Right atrium auricular region (tissue), 2 donors: ENCODE measurements around the gene VAV3. TPM values are rescaled to one million over a fixed set of nuclear protein-coding genes. Genes with fewer than 3 reads are reported as not detected.

Experiments used
- DNase-seq: peaks from one replicate; pipeline ENCODE4 v3.0.0-alpha.2; 2019; ENCODE audit warnings: low spot score
- H3K27ac ChIP-seq, 2 donors: fragments of 200-600 bp; sonication (generic); 1 replicate in 1 of 2; 2 replicates in 1 of 2; pipeline ENCODE4 v1.5.1; 2016 to 2019
- H3K27me3 ChIP-seq, 2 donors: fragments of 200-600 bp; sonication (generic); one replicate each; pipeline versions ENCODE4 v1.5.1 to v1.6.0; 2017 to 2019
- H3K36me3 ChIP-seq: fragments of 200-600 bp; sonication (generic); one replicate; pipeline ENCODE4 v1.5.1; 2016
- H3K4me1 ChIP-seq, 2 donors: fragments of 200-600 bp; sonication (generic); one replicate each; pipeline versions ENCODE4 v1.5.1 to v1.6.0; 2017 to 2019
- H3K4me3 ChIP-seq, 2 donors: fragments of 200-600 bp; sonication (generic); 1 replicate in 1 of 2; 2 replicates in 1 of 2; pipeline ENCODE4 v1.5.1; 2017 to 2019; ENCODE audit warnings: mild to moderate bottlenecking in 1 of 2, moderate library complexity in 1 of 2
- H3K9me3 ChIP-seq, 2 donors: fragments of 200-600 bp; sonication (generic); one replicate each; pipeline ENCODE4 v1.5.1; 2019
- total RNA-seq, 2 donors: library from RNA; depleted of rRNA; stranded (reverse); fragments of >200 nt; gene quantifications; one replicate each; pipeline ENCODE4 v1.1.0, GENCODE V29; 2016
- TF ChIP-seq, protein P1 (sequence below), 2 donors: fragments of 200-600 bp; sonication (generic); IDR thresholded peaks; one replicate each; pipeline ENCODE4 v1.5.1; 2019; ENCODE audit warnings: antibody characterized with exemption in 2 of 2

Gene VAV3
- total RNA-seq, 2 donors from 2014 or later = 2.0 to 2.8 TPM

DNA sequence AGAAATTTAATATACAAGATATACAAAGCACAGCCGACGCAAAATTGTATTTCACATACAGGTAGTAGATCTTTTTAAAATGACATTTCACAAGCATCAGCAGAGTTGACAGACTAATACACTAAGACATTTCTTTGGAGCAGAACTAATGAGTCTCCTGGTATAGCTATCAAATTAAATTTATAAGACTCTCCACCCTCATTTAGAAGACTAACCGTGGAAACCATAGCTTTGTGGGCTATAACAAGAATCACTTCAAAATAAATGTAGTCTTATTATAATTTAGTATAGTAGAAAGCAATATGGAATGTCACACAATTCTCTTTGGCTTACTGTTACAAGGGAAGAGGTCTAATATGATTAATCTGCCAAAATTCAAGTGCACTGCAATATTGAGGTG, 204.9 kb downstream of the VAV3 start:
- H3K27me3 ChIP-seq = no peaks in the 10 kb centered on the region
- TF ChIP-seq, protein P1, sequence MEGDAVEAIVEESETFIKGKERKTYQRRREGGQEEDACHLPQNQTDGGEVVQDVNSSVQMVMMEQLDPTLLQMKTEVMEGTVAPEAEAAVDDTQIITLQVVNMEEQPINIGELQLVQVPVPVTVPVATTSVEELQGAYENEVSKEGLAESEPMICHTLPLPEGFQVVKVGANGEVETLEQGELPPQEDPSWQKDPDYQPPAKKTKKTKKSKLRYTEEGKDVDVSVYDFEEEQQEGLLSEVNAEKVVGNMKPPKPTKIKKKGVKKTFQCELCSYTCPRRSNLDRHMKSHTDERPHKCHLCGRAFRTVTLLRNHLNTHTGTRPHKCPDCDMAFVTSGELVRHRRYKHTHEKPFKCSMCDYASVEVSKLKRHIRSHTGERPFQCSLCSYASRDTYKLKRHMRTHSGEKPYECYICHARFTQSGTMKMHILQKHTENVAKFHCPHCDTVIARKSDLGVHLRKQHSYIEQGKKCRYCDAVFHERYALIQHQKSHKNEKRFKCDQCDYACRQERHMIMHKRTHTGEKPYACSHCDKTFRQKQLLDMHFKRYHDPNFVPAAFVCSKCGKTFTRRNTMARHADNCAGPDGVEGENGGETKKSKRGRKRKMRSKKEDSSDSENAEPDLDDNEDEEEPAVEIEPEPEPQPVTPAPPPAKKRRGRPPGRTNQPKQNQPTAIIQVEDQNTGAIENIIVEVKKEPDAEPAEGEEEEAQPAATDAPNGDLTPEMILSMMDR (IDR thresholded peaks at IDR 0.05) = no peak
- H3K36me3 ChIP-seq = no peaks in the 10 kb centered on the region
- no peak overlapping the region for H3K27ac ChIP-seq
- no peaks in the 10 kb centered on the region for H3K4me1 ChIP-seq
- no peaks in the 10 kb centered on the region for H3K9me3 ChIP-seq
- DNase-seq = no peak
- H3K4me3 ChIP-seq = no peak overlapping the region

DNA sequence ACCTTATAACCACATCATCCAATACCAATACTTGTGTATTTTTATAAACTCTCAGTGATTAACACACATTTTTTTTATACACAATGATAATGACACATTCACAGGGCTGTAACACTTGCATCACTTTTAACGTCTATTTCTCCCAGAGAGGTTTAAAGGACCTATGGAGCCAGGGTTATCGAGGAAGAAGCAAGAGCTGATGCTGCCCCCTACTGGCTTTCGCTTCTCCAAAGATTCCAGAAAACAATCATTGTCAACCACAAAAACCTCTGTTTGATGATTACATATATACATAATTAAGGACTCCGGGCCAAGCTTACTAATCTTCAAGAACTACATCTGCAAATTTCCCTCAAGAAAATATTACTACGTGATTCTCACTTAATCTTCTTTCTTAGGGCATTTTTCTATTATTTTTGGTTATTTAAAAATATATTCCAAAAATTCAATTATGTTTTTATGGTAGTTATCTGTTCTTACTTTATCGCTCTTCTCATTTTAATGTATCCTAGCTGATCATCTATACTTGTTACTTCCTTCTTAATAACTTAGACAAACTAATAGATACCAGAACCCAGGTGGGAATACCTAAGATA, 214.5 kb downstream of the VAV3 start:
- H3K4me1 ChIP-seq = no peaks in the 10 kb centered on the region
- DNase-seq = no peak
- TF ChIP-seq, protein P1 (IDR thresholded peaks at IDR 0.05) = peak in 1 of 2 donors; percentile 57
- H3K27me3 ChIP-seq = peaks cover 0 to 3% of the 10 kb centered on the region in 2 donors
- no peaks in the 10 kb centered on the region for H3K36me3 ChIP-seq
- no peaks in the 10 kb centered on the region for H3K9me3 ChIP-seq
- H3K27ac ChIP-seq = no peak overlapping the region
- no peak overlapping the region for H3K4me3 ChIP-seq

DNA sequence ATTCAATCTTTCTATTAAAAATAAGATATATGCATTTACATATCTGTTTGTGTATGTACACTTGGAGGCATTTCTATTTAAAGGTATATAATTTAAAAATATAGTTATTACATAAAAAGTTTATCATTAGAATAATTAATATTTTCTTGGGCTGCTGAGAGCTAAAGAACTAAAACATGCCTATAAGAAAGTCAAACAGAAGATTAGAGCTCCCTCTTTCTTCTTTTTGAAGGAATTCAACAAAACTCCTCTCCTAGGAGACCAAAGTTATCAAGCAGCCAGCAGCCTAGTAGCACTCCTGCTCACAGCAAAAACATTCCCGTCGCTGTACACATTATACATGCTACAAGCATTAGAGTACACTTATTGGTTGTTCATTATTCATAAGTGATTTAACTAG, 216.4 kb downstream of the VAV3 start:
- Histone ChIP-seq H3K4me3 (no peak overlapping the region), H3K9me3 (no peaks in the 10 kb centered on the region), H3K27ac (no peak overlapping the region), H3K4me1 (no peaks in the 10 kb centered on the region), H3K27me3 (peaks cover 0 to 3% of the 10 kb centered on the region in 2 donors), H3K36me3 (no peaks in the 10 kb centered on the region)
- TF ChIP-seq, protein P1 (IDR thresholded peaks at IDR 0.05) = no peak
- no peak for DNase-seq

DNA sequence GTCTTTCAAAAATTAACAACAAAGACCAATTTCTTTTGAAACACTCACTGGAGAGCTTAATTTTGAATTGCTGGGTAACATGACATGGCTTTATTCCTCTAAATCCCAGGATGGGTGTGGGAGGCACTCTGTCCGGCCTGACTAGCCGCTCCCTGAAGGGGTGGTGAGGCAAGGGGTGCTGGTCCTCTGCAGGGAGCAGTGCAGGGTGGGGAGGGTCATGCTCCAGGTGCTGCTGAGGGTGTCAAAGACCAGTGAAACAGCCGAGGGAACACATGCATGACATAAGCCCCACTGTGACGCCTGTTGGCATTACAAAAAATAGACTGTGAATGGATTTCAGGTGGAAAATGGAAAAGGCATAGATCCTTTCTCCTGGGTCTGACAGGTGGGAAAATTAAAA, 223.7 kb downstream of the VAV3 start:
- TF ChIP-seq, protein P1 (IDR thresholded peaks at IDR 0.05) = no peak
- H3K9me3 ChIP-seq = no peaks in the 10 kb centered on the region
- H3K27ac ChIP-seq = no peak overlapping the region
- no peaks in the 10 kb centered on the region for H3K36me3 ChIP-seq
- H3K4me1 ChIP-seq = no peaks in the 10 kb centered on the region
- H3K27me3 ChIP-seq = no peaks in the 10 kb centered on the region
- no peak for DNase-seq
- H3K4me3 ChIP-seq = no peak overlapping the region

DNA sequence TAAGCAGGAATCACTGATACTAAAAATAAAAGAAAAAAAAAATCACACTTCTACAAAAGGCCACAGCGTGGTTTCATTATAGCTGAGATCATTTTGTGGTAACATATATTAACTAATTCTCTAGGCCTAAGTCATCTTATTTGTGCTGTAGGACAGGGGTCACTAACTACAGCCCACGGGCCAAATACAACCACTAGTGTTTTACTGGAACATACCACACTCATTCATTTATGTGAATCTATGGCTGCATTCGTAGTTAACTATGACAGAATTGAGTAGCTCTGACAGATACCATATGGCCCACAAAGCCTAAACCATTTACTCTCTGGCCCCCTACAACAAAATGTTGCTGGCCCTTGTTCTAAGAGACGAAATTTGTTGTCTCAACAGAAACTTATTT, 224.4 kb downstream of the VAV3 start:
- Histone ChIP-seq H3K36me3 (no peaks in the 10 kb centered on the region), H3K4me1 (no peaks in the 10 kb centered on the region), H3K27ac (no peak overlapping the region), H3K9me3 (no peaks in the 10 kb centered on the region), H3K4me3 (no peak overlapping the region), H3K27me3 (no peaks in the 10 kb centered on the region)
- TF ChIP-seq, protein P1 (IDR thresholded peaks at IDR 0.05) = no peak
- DNase-seq = no peak

DNA sequence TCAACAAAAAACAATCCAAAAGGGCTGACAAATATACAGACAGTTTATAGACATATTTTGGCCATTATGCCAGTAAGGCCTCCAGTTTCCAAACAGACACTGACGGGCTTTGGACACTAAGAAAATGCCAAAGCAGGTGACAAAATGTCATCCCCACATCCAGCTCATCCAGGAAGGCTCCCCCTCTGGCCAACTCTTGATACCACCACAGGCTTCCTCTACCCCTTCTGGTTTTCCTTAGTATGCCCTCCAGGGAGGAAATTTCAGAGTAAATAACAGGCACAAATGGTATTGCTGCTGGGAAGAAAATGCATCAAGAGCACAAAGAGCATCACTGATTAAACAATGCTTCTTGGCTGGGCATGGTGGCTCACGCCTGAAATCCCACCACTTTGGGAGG, 225.3 kb downstream of the VAV3 start:
- Histone ChIP-seq H3K4me1 (no peaks in the 10 kb centered on the region), H3K4me3 (no peak overlapping the region), H3K36me3 (no peaks in the 10 kb centered on the region), H3K27me3 (no peaks in the 10 kb centered on the region), H3K9me3 (no peaks in the 10 kb centered on the region), H3K27ac (no peak overlapping the region)
- TF ChIP-seq, protein P1 (IDR thresholded peaks at IDR 0.05) = no peak
- no peak for DNase-seq
